Measurements from ENCODE around the gene PTRHD1. TPM values are rescaled to one million over a fixed set of nuclear protein-coding genes. Genes with fewer than 3 reads are reported as not detected.

Gene PTRHD1
- total and polyA plus RNA-seq, 2 of the 8 experiments (the other 6 are each of a cell fraction or from before 2014, with no cell fraction given), result 46.2 to 91.9 TPM

GRCh38 chr2:24816884-24817283 lies 23.7 kb upstream of the PTRHD1 start:
- no peak overlapping the region for H2AK5ac ChIP-seq (ENCODE audit: low read depth, low read length)
- no peaks in the 10 kb centered on the region for H3K27me3 ChIP-seq (replicated peaks in 1 of 4; ENCODE audit: control insufficient read depth in 3 of 4, extremely low read depth in 1 of 4, insufficient read depth in 3 of 4, low read length in 3 of 4)
- H2BK5ac ChIP-seq (ENCODE audit: low read depth, low read length), result no peak overlapping the region
- no peak overlapping the region for H3K4me2 ChIP-seq (ENCODE audit: insufficient read depth in 1 of 2, low read depth in 2 of 2, low read length in 2 of 2)
- no peak overlapping the region for H2BK20ac ChIP-seq (ENCODE audit: low read length)
- no peaks in the 10 kb centered on the region for H3K9me3 ChIP-seq (ENCODE audit: insufficient read depth in 2 of 2, low read depth in 1 of 2, low read length in 1 of 2)
- H4K20me1 ChIP-seq (replicated peaks in 1 of 2; ENCODE audit: control insufficient read depth in 1 of 2, insufficient read depth in 2 of 2, low read length in 2 of 2), result peaks cover 12 to 17% of the 10 kb centered on the region in 2 experiments
- H2BK15ac ChIP-seq (ENCODE audit: low read length), result no peak overlapping the region
- H3K23ac ChIP-seq (ENCODE audit: insufficient read length), result no peak overlapping the region
- no peaks in the 10 kb centered on the region for H3K23me2 ChIP-seq (ENCODE audit: low read depth, low read length)
- H3K27ac ChIP-seq (ENCODE audit: low read depth, low read length), result no peak overlapping the region
- 92% methylated on average over 4 of the region's 4 CpGs; no CpG with 5 or more reads in 1 of the 2 experiments for WGBS, 2 experiments (ENCODE audit: extremely low coverage in 1 of 2, insufficient coverage in 1 of 2, insufficient read length in 1 of 2, insufficient replicate concordance in 2 of 2, low coverage in 1 of 2, low lambda C conversion rate in 2 of 2, missing lambda C conversion rate in 1 of 2)
- no peak overlapping the region for H2BK120ac ChIP-seq (replicated peaks; ENCODE audit: low read depth, low read length)
- H4K8ac ChIP-seq (ENCODE audit: extremely low read depth, insufficient read depth, low read length), result no peak overlapping the region
- peaks cover 9 to 16% (median 13%) of the 10 kb centered on the region in 4 experiments for H3K4me1 ChIP-seq (replicated peaks in 1 of 4; ENCODE audit: control insufficient read depth in 3 of 4, insufficient read depth in 4 of 4, low read length in 3 of 4)
- H3K36me3 ChIP-seq (ENCODE audit: control insufficient read depth in 2 of 4, insufficient read depth in 4 of 4, low read length in 3 of 4), result peaks cover 25 to 76% (median 53%) of the 10 kb centered on the region in 4 experiments
- H3K56ac ChIP-seq (replicated peaks; ENCODE audit: insufficient read length, low read depth, low read length), result no peak overlapping the region
- FAIRE-seq (no peak), DNase-seq (ENCODE audit: low read depth in 1 of 2, low spot score in 2 of 2) (peak in 1 of 2 experiments; percentile 16)
- no peak overlapping the region for H3K18ac ChIP-seq (ENCODE audit: extremely low read depth, low read length)
- no peak overlapping the region for H2BK12ac ChIP-seq (ENCODE audit: low read depth, low read length)
- CTCF ChIA-PET (ENCODE audit: partially characterized antibody), result interaction anchor here (0.6 to 1.3 kb wide), 3 partner anchors 11 to 454 kb away, joined by 3 to 4 read pairs (median 3); no protein-coding TSS in a partner anchor
- no peak overlapping the region for H3K4me3 ChIP-seq (ENCODE audit: extremely low read depth in 1 of 4, insufficient read depth in 2 of 4, low read depth in 3 of 4, low read length in 4 of 4)
- no peak overlapping the region for H3K4ac ChIP-seq (replicated peaks; ENCODE audit: insufficient read length, low read depth, low read length)
- H4K91ac ChIP-seq (replicated peaks; ENCODE audit: insufficient read length, low read length), result no peak overlapping the region
- H3K79me1 ChIP-seq (ENCODE audit: low read depth, low read length), result peaks cover 12% of the 10 kb centered on the region; the same call in 1 of the 2 replicates
- POLR2A ChIA-PET (ENCODE audit: partially characterized antibody), result interaction anchor here (1.1 kb wide), 1 partner anchor 24 kb away, joined by 3 read pairs; no protein-coding TSS in a partner anchor
- H4K5ac ChIP-seq (ENCODE audit: insufficient read length, low read depth, low read length), result no peak overlapping the region
- H3K9ac ChIP-seq (replicated peaks in 1 of 4; ENCODE audit: extremely low read depth in 1 of 4, low read depth in 3 of 4, low read length in 3 of 4), result no peak overlapping the region
- no peak overlapping the region for H3K14ac ChIP-seq (ENCODE audit: insufficient read length)
- H3K79me2 ChIP-seq (ENCODE audit: control insufficient read depth in 1 of 2, insufficient read depth in 2 of 2, low read length in 2 of 2), result peaks cover 0 to 33% of the 10 kb centered on the region in 2 experiments; a peak in 3 of 4 replicates
- H2AFZ ChIP-seq (ENCODE audit: low read length), result no peak overlapping the region
- TF ChIP-seq CBX8 (IDR thresholded peaks at IDR 0.05; ENCODE audit: borderline replicate concordance, low read depth, low read length) (no peak), KDM4A (IDR thresholded peaks at IDR 0.05; ENCODE audit: low read depth, low read length, severe bottlenecking) (no peak), FOSL1 (IDR thresholded peaks at IDR 0.05; ENCODE audit: insufficient read depth, low read depth, low read length) (no peak), KDM5A (IDR thresholded peaks at IDR 0.05; ENCODE audit: low read length) (no peak), KDM1A (IDR thresholded peaks at IDR 0.05; ENCODE audit: borderline replicate concordance, low read length) (no peak), POLR2AphosphoS5 (IDR thresholded peaks at IDR 0.05; ENCODE audit: low read depth, low read length) (no peak), SP4 (IDR thresholded peaks at IDR 0.05; ENCODE audit: low read length) (no peak), USF2 (IDR thresholded peaks at IDR 0.05; ENCODE audit: low read length) (no peak), ATF2 (IDR thresholded peaks at IDR 0.05; ENCODE audit: low read length) (no peak), CEBPB (IDR thresholded peaks at IDR 0.05; ENCODE audit: low read depth, low read length) (no peak), CHD2 (IDR thresholded peaks at IDR 0.05; ENCODE audit: low read length) (no peak)
